ENCODE measurements around the gene CTPS2.
"Not testable (repeated sequence)": the region's sequence is repeated elsewhere in the genome, so short reads cannot be mapped to it uniquely, and the experiment has no call there.

Gene CTPS2, protein sequence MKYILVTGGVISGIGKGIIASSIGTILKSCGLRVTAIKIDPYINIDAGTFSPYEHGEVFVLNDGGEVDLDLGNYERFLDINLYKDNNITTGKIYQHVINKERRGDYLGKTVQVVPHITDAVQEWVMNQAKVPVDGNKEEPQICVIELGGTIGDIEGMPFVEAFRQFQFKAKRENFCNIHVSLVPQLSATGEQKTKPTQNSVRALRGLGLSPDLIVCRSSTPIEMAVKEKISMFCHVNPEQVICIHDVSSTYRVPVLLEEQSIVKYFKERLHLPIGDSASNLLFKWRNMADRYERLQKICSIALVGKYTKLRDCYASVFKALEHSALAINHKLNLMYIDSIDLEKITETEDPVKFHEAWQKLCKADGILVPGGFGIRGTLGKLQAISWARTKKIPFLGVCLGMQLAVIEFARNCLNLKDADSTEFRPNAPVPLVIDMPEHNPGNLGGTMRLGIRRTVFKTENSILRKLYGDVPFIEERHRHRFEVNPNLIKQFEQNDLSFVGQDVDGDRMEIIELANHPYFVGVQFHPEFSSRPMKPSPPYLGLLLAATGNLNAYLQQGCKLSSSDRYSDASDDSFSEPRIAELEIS

DNA sequence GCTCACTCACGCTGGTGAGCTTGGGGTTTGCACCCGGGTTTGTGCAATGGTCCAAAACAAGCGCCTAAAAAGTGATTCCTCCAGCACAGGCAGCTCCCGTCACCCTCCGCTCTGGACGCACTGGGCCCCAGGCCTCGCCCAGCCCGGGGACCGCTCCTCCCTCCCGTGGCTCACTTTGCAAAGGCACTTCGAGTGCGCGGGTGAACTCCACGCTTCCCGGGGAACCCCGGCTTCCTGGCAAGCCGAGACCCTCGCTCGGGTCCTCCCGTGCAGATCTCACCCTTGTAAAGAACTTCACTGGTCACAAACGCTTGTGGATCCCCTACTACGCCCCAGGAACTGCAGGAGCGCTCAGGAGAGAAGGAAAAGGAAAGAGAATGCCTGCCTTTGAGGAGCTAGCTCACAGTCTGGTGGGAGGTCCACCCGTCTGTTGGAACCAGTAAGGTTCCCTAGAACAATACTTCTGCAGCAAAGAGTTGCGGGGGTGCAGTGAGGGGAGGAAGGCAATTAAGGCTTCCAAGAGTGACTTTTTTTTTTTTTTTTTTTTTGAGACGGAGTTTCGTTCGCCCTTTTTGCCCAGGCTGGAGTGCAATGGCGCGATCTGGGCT, at the start of gene CTPS2:
CTPS2 (minus strand) TSS at position 122 of the 608 bp plus-strand sequence. CDS start 9,767 bp downstream, outside the sequence.
- DNase-seq: peak; percentile 6

DNA sequence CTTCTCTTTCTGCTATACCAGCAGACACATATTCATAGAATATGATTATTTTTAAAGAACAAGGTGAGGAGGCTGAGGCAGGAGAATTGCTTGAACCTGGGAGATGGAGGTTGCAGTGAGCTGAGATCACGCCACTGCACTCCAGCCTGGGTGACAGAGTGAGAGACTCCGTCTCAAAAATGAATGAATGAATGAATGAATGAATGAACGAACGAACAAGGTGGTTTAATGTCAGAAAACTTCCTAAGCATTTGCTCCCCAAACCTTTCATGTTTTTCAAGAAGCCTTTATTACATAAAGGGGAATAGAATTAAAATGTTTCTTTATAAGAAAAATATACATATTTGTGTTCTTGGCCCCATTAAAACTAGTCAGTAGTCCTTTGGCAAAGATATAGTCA, 49.0 kb upstream of the CTPS2 start:
- DNase-seq: not testable (repeated sequence)

DNA sequence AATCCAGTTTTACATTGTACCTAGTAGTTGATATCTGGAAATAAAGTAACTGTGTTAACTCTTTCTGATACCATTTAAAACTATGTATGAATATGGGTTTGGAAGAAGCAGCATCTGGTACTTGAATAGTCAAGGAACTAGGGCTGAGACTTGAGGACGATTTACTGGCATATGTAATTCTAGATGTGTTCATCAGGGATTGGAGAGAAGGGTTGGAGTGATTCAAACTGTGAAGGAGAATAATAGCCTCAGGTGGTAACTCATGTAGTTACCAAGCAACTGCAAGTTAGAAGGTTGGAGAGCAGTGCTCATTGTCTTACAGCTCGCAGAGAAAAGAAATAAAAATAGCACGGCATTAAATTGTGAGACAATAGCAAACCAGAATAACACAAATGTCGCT, 44.3 kb upstream of the CTPS2 start:
- no peak for DNase-seq

DNA sequence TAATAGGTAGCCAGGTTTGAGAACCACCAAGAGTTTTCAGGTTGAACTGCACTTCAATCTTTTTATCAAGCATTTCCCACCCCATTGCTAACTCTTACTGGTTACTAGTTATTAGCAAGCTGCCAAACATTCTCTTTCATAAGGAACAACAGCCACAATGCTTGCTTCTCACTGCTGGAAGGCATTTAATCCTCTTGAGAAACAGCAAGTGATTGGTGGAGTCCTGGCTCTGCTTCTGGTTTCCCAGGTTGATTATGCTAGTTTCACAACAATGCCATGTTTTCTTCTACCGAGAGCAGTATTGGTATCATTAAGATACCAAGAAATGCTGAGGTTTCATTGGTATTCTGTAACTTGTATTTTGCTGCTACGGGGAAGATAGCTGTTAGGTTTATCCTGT, 41.5 kb upstream of the CTPS2 start:
- DNase-seq: no peak

DNA sequence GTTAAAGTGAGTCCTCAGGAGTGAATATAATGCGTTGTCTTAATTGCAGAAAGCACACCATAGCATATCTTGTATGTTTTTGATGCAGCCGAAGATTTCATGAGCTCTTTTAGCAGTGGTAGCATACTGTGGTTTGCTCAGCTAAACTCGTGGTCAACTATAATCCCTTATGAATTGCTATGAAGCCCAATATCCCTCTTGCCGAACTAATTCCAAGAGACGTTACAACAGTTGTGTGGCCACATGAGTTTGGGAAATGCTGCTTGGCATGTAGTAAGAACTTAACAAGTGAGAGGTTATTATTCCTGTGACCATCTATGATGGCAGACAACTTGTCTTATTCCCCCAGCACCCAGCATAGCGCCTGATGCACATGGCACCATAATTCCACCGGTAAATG, 37.7 kb upstream of the CTPS2 start:
- DNase-seq: no peak

DNA sequence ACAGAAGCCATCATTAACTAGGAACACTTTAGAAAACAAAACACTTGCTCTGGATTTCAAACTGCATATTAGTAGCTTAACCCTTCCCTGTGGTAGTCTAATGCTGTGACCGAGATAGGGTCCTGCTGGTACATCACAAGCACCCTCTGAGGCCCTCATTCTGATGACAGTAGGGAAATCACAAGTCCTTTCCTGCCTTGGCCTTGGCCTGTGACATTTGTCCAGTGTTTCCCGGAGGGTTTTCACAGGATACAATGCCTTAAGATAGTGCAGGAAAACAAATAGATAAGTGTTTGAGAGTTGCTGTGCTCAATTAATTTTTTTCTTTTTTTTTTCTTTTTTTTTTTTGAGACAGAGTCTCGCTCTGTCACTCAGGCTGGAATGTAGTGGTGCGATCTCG, 36.0 kb upstream of the CTPS2 start:
- no peak for DNase-seq

DNA sequence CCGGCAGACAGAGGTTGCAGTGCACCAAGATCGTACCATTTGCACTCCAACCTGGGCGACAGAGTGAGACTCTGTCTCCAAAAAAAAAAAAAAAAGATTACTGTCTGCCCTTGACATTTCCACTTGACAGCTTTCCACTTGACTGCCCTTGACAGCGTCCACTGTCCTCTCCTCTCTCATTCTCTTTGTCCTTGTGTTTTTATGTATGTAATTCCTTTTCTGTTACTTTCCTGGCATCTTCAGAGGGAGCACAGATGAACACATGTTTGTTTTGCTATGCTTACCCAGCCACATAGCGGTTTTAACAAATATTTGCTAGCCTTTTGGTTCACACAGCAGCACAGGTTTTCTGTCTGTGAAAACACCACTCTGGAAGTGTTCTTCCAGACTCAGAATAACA, 33.2 kb upstream of the CTPS2 start:
- no peak for DNase-seq

DNA sequence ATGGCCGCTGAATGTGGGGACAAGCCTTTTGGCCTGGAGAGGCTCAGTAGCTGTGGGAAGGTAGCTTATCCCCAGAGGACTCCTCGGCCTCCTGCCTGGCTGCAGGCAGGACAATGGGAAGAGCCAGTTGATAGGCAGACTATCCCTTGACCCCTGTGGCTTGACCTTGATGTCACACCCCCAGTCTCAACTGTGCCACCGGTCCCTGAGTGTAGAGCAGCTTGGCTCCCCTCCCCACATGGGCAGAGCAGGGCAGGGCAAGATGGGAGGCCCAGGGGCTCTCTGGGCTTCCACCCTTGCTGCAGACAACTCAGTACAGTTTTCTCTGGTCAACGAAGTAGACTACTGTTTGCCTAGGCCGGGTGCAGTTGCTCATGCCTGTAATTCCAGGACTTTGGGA, 32.6 kb upstream of the CTPS2 start:
- no peak for DNase-seq

DNA sequence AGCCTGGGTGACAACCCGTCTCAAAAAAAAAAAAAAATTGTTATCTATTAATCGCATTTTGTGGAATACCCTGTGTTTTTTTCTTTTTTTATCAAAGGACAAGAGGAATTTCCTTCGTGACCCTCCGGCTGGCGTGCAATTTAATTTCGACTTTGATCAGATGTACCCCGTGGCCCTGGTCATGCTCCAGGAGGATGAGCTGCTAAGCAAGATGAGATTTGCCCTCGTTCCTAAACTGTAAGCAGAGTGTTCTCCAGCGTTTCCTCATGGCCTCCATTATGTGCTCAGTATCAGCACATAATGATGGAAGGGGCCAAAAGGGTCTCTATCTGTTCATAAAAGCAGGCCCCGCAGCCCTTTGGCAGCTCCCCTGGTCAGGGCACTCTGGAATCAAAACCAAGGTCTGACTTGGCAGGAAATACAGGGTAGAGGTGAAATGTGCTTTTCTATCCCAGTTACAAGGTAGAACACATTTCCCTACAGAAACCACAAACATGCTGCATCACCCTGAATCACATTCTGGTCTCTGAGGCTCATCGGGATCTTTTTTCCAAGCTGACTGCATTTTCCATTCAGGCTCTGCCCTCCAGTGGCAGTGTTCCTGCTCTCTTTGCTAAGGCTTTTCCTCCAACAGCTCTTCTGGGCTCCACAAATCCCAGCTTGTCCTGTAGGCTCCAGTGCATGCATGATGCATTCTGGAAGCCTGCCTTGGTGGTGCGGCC, 31.3 kb upstream of the CTPS2 start:
- peak; percentile 63 for DNase-seq

DNA sequence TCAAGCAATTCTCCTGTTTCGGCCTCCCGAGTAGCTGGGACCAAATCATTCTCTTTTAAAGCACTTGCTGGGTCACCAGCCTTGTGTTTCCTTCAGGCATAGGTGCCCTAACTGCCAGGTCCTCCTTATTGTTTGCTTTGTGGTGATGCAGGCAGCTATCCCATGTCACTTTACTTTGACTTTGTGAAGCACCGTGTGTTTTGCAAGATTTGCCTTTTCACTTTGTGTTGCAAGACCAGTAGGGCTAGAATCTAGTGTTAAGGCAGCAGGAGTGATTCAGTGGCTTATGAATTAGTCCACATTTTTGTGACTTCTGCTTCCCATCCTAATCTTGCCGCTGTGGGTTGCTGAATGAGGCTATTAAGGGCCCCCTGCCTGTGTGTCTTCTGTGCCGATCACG, 27.1 kb upstream of the CTPS2 start:
- no peak for DNase-seq

DNA sequence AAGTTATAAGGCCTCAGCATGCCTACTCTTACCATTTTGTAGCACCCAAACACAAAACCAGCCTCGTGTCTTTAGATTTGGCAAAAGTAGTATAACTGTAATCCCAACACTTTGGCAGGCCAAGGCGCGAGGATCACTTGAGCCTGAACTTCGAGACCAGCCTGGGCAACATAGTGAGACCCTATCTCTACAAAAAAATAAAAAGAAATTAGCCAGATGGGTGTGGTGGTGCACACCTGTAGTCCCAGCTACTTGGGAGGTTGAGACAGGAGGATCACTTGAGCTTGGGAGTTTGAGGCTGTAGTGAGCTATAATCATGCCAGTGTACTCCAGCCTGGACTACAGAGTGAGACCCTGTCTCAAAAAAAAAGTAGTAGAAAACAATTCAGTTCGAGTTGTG, 24.6 kb upstream of the CTPS2 start:
- DNase-seq: no peak

DNA sequence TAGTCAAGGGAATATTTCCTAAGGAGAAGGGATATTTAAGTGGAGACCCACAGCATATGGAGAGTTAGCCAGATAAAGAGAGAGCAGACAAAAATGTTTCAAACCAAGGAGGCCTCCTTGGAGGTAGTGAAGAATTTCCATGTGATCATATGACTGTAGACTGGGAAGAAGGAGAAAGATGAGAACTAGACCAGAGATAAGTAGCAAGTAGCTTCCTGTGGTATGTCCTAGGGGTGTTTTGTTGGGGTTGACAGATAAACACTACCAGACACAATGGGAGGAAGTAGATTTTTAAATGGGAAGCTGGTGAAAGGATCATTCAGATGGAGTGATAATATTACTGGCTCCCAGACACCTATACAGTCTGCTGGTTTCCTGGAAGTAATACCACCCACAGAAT, 20.5 kb upstream of the CTPS2 start:
- no peak for DNase-seq

DNA sequence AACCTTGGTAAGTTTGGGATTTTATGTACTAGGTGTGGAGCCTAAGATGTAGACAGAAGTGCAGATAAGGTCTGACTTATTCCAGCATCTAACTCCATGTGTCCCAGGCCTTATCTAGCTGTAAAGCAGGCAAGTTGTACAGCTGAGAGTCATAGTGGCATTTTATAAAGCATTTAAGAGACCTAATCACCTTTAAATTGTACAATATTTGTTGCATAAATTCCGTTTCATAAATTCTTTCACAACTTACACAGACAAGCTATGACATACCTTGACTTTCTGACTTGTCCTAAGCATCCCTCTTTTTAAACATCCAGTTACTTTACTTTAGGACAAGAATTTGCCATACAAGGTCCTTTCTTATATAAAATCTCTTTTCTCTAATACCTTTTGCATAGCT, 18.0 kb upstream of the CTPS2 start:
- no peak for DNase-seq

DNA sequence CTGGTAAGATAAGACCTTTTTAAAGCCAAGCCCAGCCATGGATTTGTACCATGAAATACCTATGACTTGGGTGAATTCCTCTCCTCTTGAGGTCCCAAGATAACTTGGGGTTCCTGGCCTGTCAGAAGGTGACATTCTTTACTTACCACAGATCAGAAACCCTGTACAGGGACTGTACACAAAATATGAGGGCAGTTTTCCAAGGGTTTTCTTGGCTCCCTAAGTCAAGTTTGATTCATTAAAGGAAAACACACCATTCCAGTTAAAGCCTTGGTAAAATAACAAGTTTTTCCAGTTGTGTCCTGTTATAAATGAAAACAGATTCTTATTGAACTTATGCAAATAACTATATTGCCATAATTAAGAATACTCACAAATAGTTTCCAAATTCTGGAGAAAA, 15.2 kb upstream of the CTPS2 start:
- DNase-seq: no peak

DNA sequence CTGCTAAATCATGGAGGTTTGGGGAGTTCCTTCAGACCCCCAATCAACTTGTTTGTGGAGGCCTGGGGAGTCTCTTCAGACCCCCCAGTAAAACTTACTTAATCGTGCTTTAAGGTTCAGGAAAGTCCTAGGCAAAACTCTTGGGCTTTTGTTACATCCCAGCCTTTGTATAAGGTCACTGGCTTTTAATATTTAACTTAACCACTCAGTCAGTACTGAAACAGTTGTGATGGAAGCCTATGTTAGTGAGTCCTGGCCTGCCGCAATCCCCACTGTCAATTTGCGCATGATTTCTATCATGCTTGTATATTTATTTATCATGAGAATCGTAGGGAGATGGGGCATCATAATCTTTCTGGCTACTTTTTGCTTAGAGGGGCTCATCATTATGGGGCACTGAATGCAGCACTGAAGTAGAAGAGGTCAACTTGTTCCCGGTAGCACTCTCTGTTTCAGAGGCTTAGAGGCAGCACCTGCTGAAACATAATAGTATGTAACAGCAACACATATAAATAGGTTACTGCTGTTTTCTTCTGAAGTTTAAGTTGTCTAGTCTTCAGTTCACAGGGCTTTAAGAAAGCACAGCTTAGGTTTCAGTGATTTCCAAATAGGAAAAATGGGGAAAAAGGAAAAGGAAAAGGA, 14.0 kb upstream of the CTPS2 start:
- DNase-seq: not testable (repeated sequence)

DNA sequence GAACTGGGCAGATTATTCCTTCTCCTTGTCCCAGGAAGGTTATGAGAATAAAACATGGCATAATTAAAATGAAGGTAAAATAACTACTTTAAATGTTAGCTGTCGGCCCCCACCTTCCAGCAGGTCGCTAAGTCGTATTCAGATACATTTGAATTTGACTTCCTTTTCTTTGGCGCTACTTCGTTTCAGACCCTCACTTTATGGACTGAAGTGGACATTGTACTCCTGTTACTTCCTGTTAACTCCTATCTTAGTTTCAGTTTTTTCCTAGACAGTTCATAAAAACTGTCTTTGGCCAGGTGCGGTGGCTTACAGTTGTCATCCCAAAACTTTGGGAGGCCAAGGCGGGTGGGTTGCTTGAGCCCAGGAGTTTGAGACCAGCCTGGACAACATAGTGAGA, 12.6 kb upstream of the CTPS2 start:
- no peak for DNase-seq

DNA sequence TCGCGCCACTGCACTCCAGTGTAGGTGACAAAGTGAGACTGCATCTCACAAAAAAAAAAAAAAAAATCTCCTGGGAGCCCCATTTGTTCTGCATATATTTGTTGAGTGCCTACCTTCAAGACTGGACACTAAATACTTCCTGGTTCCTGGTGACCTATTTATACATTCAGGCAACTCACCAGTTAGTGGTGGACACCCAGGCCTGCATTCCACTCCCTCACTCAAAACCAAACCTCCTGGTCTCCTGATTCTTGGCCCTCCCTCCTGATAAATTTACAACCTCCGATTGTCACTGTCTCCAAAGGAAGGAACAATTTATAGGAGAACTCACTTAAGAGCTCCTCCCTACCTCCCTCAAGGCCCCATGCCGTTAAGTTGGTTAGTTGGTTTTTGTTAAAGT, 10.0 kb upstream of the CTPS2 start:
- DNase-seq: no peak

DNA sequence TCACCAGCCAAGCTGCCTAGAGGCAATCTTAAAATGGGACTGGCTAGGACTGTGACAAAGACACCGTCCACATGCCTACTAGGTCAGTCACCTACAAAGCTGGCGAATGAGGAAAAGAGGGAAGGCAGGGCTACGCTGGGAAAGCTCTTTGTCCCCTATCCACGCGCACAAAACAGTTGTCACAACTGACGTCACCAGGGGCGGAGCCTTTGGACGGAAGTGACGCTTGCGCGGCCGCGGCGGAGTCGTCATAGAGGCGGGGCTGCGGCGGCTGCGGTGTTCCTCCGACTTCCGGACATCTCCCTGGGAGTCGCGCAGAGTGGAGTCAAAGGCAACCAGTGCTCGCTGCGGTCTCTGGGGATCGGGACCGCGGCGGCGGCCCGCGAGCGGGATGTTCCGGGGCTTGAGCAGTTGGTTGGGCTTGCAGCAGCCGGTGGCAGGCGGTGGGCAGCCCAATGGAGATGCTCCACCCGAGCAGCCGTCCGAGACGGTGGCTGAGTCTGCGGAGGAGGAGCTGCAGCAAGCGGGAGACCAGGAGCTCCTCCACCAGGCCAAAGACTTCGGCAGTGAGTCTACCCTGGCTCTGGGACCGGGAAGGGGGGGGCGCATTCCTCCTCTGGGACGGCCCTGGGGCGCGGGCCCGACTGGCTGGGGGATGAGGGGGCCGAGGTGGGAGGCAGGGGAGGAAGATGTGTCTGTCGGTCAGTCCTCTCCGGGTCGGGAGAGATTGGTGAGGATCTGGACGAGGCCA, 7.0 kb upstream of the CTPS2 start, which contains the start of gene SYAP1:
SYAP1 (plus strand) TSS at position 279 of the 751 bp plus-strand sequence; CDS start at position 392, 113 bp downstream.
- DNase-seq: peak; percentile 78

DNA sequence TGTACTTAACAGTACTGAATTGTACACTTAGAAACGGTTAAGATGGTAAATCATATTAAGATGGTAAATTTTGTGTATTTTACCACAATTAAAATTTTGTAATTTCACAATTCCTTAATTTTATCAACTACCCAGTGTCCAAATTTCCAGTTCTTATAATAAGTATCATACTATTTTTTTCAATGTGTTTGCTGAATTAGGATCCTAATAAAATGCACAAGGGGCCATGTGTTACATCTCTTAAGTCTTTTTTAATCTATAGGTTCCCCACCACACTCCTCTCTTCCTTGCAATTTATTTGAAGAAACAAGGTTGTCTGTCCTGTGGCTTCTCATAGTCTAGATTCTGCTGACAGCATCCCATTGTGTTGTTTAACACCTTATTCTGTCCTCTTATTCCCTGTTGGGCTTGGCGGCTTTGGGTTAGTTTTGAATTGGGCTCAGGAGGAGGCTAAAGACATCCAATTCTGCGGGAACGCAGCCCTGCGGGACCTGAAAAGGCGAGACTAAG, 6.4 kb upstream of the CTPS2 start:
- no peak for DNase-seq

DNA sequence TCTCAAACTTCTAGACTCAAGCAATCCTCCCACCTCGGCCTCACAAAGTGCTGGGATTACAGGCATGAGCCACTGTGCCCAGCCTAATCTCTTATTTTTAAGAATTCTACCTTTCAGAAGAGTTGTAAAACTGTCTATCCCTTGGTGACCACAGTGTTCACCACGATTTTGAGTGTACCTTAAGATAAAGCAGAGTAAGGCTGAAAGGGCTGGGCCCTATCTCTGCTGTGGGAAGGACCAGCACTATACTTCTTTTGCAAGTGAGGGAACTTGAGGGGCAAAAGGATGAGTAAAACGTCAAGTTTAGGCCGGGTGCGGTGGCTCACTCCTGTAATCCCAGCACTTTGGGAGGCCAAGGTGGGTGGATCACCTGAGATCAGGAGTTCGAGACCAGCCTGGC, 4.0 kb upstream of the CTPS2 start:
- not testable (repeated sequence) for DNase-seq

DNA sequence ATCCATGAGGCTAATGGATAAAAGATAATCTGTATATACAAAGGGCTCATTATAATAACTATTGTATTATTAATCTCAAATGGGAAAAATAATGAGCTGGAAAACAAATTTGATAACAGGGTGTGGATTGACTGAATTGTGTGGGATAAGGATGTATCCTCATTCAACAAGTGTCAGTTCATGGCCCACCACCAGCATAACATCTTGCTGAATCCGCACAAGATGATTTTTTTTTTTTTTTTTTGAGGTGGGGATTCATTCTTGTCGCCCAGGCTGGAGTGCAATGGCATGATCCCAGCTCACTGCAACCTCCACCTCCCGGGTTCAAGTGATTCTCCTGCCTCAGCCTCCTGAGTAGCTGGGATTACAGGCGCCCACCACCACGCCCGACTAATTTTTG, 3.2 kb upstream of the CTPS2 start:
- not testable (repeated sequence) for DNase-seq

DNA sequence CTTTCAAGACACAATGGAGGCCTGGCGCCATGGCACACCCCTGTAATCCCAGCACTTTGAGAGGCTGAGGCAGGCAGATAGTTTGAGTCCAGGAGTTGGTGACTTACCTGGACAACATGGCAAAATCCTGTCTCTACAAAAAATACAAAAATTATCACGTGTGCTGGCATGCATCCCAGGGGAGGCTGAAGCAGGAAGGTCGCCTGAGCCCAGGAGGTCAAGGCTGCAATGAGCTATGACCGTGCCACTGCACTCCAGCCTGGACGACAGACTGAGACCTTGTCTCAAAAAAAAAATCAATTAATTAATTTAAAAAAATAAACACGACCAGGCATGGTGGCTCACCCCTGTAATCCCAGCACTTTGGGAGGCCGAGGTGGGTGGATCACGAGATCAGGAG, 2.0 kb upstream of the CTPS2 start:
- DNase-seq: no peak
